ENCODE measurements around the gene FRMPD1.

GRCh38 chr9:37639841-37640240 lies 10.9 kb upstream of the FRMPD1 start:
- no peak for TF ChIP-seq CTCF (IDR thresholded peaks at IDR 0.05)
- TF ChIP-seq POLR2AphosphoS5 (IDR thresholded peaks at IDR 0.05) = no peak
- TF ChIP-seq POLR2A (IDR thresholded peaks at IDR 0.05) = no peak
